CD14-positive monocyte (primary cell): Measurements from ENCODE around the gene SLC6A8. TPM values are rescaled to one million over a fixed set of nuclear protein-coding genes. Genes with fewer than 3 reads are reported as not detected.

ENCODE experiments used
- DNase-seq, 3 donors: peaks; one replicate each; pipeline ENCODE4 v3.0.0-alpha.2; 2011 to 2022
- H2AFZ ChIP-seq: 2 replicates; pipeline ENCODE4 v1.6.0; 2012; ENCODE audit warnings: mild to moderate bottlenecking, low read depth, low read length, inconsistent platforms; ENCODE audit not compliant: insufficient read depth, poor library complexity, severe bottlenecking
- H3K27ac ChIP-seq, 2 donors: 1 replicate in 1 of 2; 2 replicates in 1 of 2; pipeline ENCODE4 v1.5.1; 2012 to 2013; ENCODE audit warnings: low read length in 2 of 2, control low read depth in 1 of 2, inconsistent platforms in 1 of 2, low read depth in 1 of 2, mild to moderate bottlenecking in 1 of 2
- H3K27me3 ChIP-seq, 2 donors: one replicate each; pipeline versions ENCODE4 v1.6.0 to v1.6.1; 2011 to 2013; ENCODE audit warnings: low read length in 2 of 2; ENCODE audit not compliant: control insufficient read depth in 2 of 2, insufficient read depth in 2 of 2
- H3K36me3 ChIP-seq, 2 donors: replicated peaks in 1 of 2; 1 replicate in 1 of 2; 2 replicates in 1 of 2; pipeline versions ENCODE4 v1.5.1 to v1.6.1; 2012 to 2013; ENCODE audit warnings: low read length in 2 of 2, control low read depth in 1 of 2, inconsistent platforms in 1 of 2, mild to moderate bottlenecking in 1 of 2; ENCODE audit not compliant: insufficient read depth in 2 of 2, control insufficient read depth in 1 of 2
- H3K4me1 ChIP-seq, 2 donors: 1 replicate in 1 of 2; 2 replicates in 1 of 2; pipeline versions ENCODE4 v1.5.1 to v1.6.1; 2012 to 2013; ENCODE audit warnings: low read length in 2 of 2, control low read depth in 1 of 2, inconsistent platforms in 1 of 2, mild to moderate bottlenecking in 1 of 2, moderate library complexity in 1 of 2; ENCODE audit not compliant: insufficient read depth in 2 of 2, control insufficient read depth in 1 of 2
- H3K4me2 ChIP-seq: replicated peaks from 2 replicates; pipeline ENCODE3; 2012; ENCODE audit warnings: low read length, moderate library complexity, mild to moderate bottlenecking; ENCODE audit not compliant: poor library complexity, severe bottlenecking; ENCODE audit errors: extremely low read depth
- H3K4me3 ChIP-seq, 3 experiments: fragments of 200-600 bp in 1 of 3; sonication (generic) in 1 of 3; replicated peaks in 1 of 3; 1 replicate in 2 of 3; 2 replicates in 1 of 3; pipeline ENCODE4 v1.5.1; 2011 to 2013; ENCODE audit warnings: low read length in 3 of 3, mild to moderate bottlenecking in 3 of 3, control low read depth in 2 of 3, low read depth in 2 of 3, inconsistent platforms in 1 of 3, moderate library complexity in 1 of 3
- H3K79me2 ChIP-seq: 2 replicates; pipeline ENCODE4 v1.6.0; 2012; ENCODE audit warnings: mild to moderate bottlenecking, control low read depth, inconsistent platforms, low read length, moderate library complexity; ENCODE audit not compliant: insufficient read depth
- H3K9ac ChIP-seq: 2 replicates; pipeline ENCODE4 v1.6.0; 2017; ENCODE audit warnings: low read length, mild to moderate bottlenecking; ENCODE audit not compliant: insufficient read depth, poor library complexity, severe bottlenecking
- H3K9me3 ChIP-seq, 2 donors: replicated peaks in 1 of 2; 1 replicate in 1 of 2; 2 replicates in 1 of 2; pipeline versions ENCODE4 v1.5.1 to v1.6.1; 2012 to 2013; ENCODE audit warnings: low read length in 2 of 2, control low read depth in 1 of 2; ENCODE audit not compliant: control insufficient read depth in 1 of 2, insufficient read depth in 1 of 2
- H4K20me1 ChIP-seq: 2 replicates; pipeline ENCODE4 v1.6.0; 2012; ENCODE audit warnings: mild to moderate bottlenecking, low read length, control low read depth, moderate library complexity; ENCODE audit not compliant: insufficient read depth
- H3K27ac Mint-ChIP-seq, 7 donors: one replicate each; pipeline ENCODE4 v1.8.0; 2020; ENCODE audit warnings: mild to moderate bottlenecking in 7 of 7, mixed read lengths in 7 of 7, moderate library complexity in 6 of 7, inconsistent platforms in 2 of 7
- H3K27me3 Mint-ChIP-seq, 3 donors: one replicate each; pipeline ENCODE4 v1.8.0; 2021 to 2022; ENCODE audit warnings: low read depth in 3 of 3, mild to moderate bottlenecking in 3 of 3, mixed read lengths in 3 of 3, moderate library complexity in 3 of 3, inconsistent platforms in 1 of 3
- H3K36me3 Mint-ChIP-seq, 2 donors: one replicate each; pipeline ENCODE4 v1.8.0; 2020; ENCODE audit warnings: mixed read lengths in 2 of 2, inconsistent platforms in 1 of 2, mild to moderate bottlenecking in 1 of 2
- H3K4me1 Mint-ChIP-seq: one replicate; pipeline ENCODE4 v1.8.0; 2020; ENCODE audit warnings: mild to moderate bottlenecking, mixed read lengths
- H3K4me3 Mint-ChIP-seq, 2 donors: one replicate each; pipeline ENCODE4 v1.8.0; 2020; ENCODE audit warnings: mild to moderate bottlenecking in 2 of 2, mixed read lengths in 2 of 2, moderate library complexity in 1 of 2
- H3K9me3 Mint-ChIP-seq, 7 donors: one replicate each; pipeline ENCODE4 v1.8.0; 2020 to 2022; ENCODE audit warnings: mixed read lengths in 7 of 7, mild to moderate bottlenecking in 6 of 7, moderate library complexity in 6 of 7, inconsistent platforms in 2 of 7
- WGBS: methylation state at CpG from one replicate; pipeline ENCODE4 v1.1.5; 2013; ENCODE audit warnings: missing lambda C conversion rate; ENCODE audit not compliant: insufficient coverage; 5-methylcytosine and 5-hydroxymethylcytosine counted together
- intact Hi-C, 2 donors: fragments of 100-400 bp; cut with micrococcal nuclease; formaldehyde crosslinking; loops; one replicate each; pipeline versions ENCODE4 v1.15.0 to v1.15.1; 2023
- polyA plus RNA-seq, 3 donors: library from polyadenylated mRNA; depleted of rRNA in 1 of 3; unstranded in 2 of 3; stranded (reverse) in 1 of 3; fragments of 300-500 nt in 2 of 3; fragments of >200 nt in 1 of 3; fragmentation: Illumina TruSeq in 2 of 3; gene quantifications; 1 replicate in 2 of 3; 2 replicates in 1 of 3; pipeline ENCODE4 v1.2.3, GENCODE V29; 2012 to 2021
- TF ChIP-seq, protein P1 (sequence below): fragments of 200-600 bp; IDR thresholded peaks from one replicate; pipeline ENCODE4 v1.8.0; 2022; ENCODE audit warnings: antibody characterized with exemption, mild to moderate bottlenecking

SLC6A8 gene
- polyA plus RNA-seq, 3 donors, result 0.23 to 5.6 (median 0.85) TPM

DNA sequence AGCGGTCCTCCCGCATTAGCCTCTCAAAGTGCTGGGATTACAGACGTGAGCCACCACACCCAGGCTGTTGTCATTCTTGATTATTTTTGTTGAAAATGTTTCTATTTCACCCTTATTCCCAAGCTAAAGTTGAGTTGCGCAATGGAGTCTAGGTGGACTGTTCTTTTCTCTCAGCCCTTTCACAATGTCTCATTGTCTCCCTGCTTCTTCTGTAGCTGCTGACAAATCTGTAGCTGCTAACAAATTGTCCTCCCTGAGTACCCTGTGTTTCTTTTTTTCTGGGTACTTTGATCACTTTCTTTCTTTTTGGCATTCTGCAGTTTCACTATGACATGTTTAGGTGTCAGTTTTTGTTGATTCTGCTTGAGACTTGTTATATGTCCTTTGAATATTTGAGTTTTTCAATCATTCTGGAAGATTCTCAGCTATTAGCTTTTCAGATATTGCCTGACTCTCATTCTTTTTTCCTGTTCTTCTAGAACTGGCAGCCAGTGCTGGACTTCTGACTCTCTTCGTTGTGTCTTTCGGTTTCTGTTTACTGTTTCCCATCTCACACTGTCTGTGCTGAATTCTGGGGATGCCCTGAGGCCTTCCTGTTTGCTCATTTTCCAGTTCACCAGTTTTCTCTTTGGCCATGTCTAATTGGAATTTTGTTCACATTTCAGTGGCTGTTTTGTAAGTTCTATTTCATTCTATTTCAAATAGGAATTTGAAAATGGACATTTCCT is 43.6 kb downstream of the SLC6A8 start:
- WGBS, result no CpG with 5 or more reads among the region's 6 CpGs
- Histone ChIP-seq H3K27me3 (no peaks in the 10 kb centered on the region), H3K9ac (no peak overlapping the region), H4K20me1 (peaks cover 23% of the 10 kb centered on the region), H3K79me2 (peaks cover 39% of the 10 kb centered on the region), H3K4me1 (peaks cover 65 to 71% of the 10 kb centered on the region in 2 donors), H3K4me2 (peak overlapping the region; percentile 23), H2AFZ (no peak overlapping the region), H3K9me3 (peaks cover 0 to 7% of the 10 kb centered on the region in 2 donors), H3K27ac (peak overlapping the region; percentile 91 to 96), H3K36me3 (peaks cover 15 to 21% of the 10 kb centered on the region in 2 donors), H3K4me3 (peak overlapping the region in 1 of 3 experiments; percentile 25)
- Mint-ChIP-seq H3K4me1 (peaks cover 47% of the 10 kb centered on the region), H3K9me3 (peaks cover 0 to 29% (median 18%) of the 10 kb centered on the region in 7 donors), H3K36me3 (peaks cover 37 to 50% of the 10 kb centered on the region in 2 donors), H3K27me3 (peaks cover 0 to 9% (median 0%) of the 10 kb centered on the region in 3 donors), H3K4me3 (peak overlapping the region in 1 of 2 donors; percentile 46), H3K27ac (peak overlapping the region; percentile 89 to 98 (median 93))
- peak in 2 of 3 donors; percentile 43 to 65 for DNase-seq
- intact Hi-C loops, result no loop called here
- TF ChIP-seq, protein P1, sequence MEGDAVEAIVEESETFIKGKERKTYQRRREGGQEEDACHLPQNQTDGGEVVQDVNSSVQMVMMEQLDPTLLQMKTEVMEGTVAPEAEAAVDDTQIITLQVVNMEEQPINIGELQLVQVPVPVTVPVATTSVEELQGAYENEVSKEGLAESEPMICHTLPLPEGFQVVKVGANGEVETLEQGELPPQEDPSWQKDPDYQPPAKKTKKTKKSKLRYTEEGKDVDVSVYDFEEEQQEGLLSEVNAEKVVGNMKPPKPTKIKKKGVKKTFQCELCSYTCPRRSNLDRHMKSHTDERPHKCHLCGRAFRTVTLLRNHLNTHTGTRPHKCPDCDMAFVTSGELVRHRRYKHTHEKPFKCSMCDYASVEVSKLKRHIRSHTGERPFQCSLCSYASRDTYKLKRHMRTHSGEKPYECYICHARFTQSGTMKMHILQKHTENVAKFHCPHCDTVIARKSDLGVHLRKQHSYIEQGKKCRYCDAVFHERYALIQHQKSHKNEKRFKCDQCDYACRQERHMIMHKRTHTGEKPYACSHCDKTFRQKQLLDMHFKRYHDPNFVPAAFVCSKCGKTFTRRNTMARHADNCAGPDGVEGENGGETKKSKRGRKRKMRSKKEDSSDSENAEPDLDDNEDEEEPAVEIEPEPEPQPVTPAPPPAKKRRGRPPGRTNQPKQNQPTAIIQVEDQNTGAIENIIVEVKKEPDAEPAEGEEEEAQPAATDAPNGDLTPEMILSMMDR, result no peak

DNA sequence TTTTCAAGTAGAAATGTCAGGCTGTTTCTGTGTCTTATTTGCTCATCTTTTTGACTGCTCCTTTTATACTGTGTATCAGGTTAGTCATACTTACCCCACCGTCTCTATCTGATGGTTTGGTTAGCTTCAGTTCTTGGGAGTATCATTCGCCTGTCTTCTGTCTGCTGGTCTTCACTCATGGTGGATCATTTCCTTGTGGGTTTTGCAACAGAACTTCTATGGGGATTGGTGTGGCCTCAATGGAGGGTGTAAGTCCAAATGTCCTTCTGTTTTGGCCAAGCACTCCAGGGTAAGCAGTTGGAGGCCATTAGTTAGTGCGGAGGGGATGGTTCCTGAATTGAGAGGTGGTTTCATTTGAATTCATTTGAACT is 44.1 kb downstream of the SLC6A8 start:
- peak overlapping the region; percentile 55 for H3K9ac ChIP-seq
- Mint-ChIP-seq H3K36me3 (peaks cover 42 to 55% of the 10 kb centered on the region in 2 donors), H3K27me3 (peaks cover 0 to 9% (median 0%) of the 10 kb centered on the region in 3 donors), H3K27ac (peak overlapping the region; percentile 89 to 98 (median 93)), H3K4me1 (peaks cover 47% of the 10 kb centered on the region), H3K4me3 (peak overlapping the region in 1 of 2 donors; percentile 55), H3K9me3 (peaks cover 0 to 28% (median 18%) of the 10 kb centered on the region in 7 donors)
- peaks cover 39% of the 10 kb centered on the region for H3K79me2 ChIP-seq
- TF ChIP-seq, protein P1, result no peak
- peaks cover 0 to 7% of the 10 kb centered on the region in 2 donors for H3K9me3 ChIP-seq
- peaks cover 24% of the 10 kb centered on the region for H4K20me1 ChIP-seq
- H3K4me2 ChIP-seq, result peak overlapping the region; percentile 15
- no peak overlapping the region for H2AFZ ChIP-seq
- DNase-seq, result peak in 2 of 3 donors; percentile 29 to 42
- peaks cover 60 to 65% of the 10 kb centered on the region in 2 donors for H3K4me1 ChIP-seq
- H3K36me3 ChIP-seq, result peaks cover 20 to 26% of the 10 kb centered on the region in 2 donors
- peak overlapping the region in 1 of 3 experiments; percentile 25 for H3K4me3 ChIP-seq
- H3K27ac ChIP-seq, result peak overlapping the region; percentile 91 to 96
- no CpG with 5 or more reads among the region's 3 CpGs for WGBS
- H3K27me3 ChIP-seq, result no peaks in the 10 kb centered on the region
- intact Hi-C loops, result no loop called here
